Astrocyte of the cerebellum (primary cell): ENCODE measurements around the gene MAP6.

Experiments
- DNase-seq: peaks from one replicate; pipeline ENCODE4 v3.0.0-alpha.2; 2011; ENCODE audit warnings: low read depth
- H3K4me3 ChIP-seq: 2 replicates; pipeline ENCODE4 v1.5.1; 2011; ENCODE audit warnings: mild to moderate bottlenecking, low read depth, low read length, moderate library complexity
- CTCF ChIP-seq: IDR thresholded peaks from 2 replicates; pipeline ENCODE4 v1.5.1; 2012; ENCODE audit warnings: low read length, low read depth, moderate library complexity, mild to moderate bottlenecking; ENCODE audit errors: missing control alignments
- in situ Hi-C: cut with HindIII; loops from 2 replicates; pipeline ENCODE4 v1.10.0; 2017; ENCODE audit warnings: low sequenced_read_pairs

MAP6 gene

GRCh38 chr11:75626889-75627529, 41.8 kb downstream of the MAP6 start:
- no peak for TF ChIP-seq CTCF
- in situ Hi-C loops = no loop called here
- DNase-seq = no peak
- no peak overlapping the region for H3K4me3 ChIP-seq

GRCh38 chr11:75625991-75626888, 42.6 kb downstream of the MAP6 start:
- TF ChIP-seq CTCF = no peak
- in situ Hi-C loops = no loop called here
- DNase-seq = peak; percentile 34
- no peak overlapping the region for H3K4me3 ChIP-seq

GRCh38 chr11:75625021-75625420, 43.8 kb downstream of the MAP6 start:
- no peak overlapping the region for H3K4me3 ChIP-seq
- in situ Hi-C loops = no loop called here
- no peak for DNase-seq
- TF ChIP-seq CTCF = no peak

- no peak overlapping the region for H3K4me3 ChIP-seq
- TF ChIP-seq CTCF = no peak
- DNase-seq = no peak
- in situ Hi-C loops = no loop called here
These were observed 52.6 kb downstream of the MAP6 start for GRCh38 chr11:75616281-75616680.

GRCh38 chr11:75615751-75616150, 53.1 kb downstream of the MAP6 start:
- TF ChIP-seq CTCF = no peak
- no peak for DNase-seq
- H3K4me3 ChIP-seq = no peak overlapping the region
- in situ Hi-C loops = no loop called here

- in situ Hi-C loops = no loop called here
- no peak overlapping the region for H3K4me3 ChIP-seq
- DNase-seq = no peak
- TF ChIP-seq CTCF = no peak
These were observed 57.0 kb downstream of the MAP6 start for GRCh38 chr11:75611823-75612222.
